Measurements from ENCODE around the gene NRF1. TPM values are rescaled to one million over a fixed set of nuclear protein-coding genes. Genes with fewer than 3 reads are reported as not detected.
"Not testable (repeated sequence)": the region's sequence is repeated elsewhere in the genome, so short reads cannot be mapped to it uniquely, and the experiment has no call there.

NRF1 gene
- total RNA-seq (2021; ENCODE audit: unreplicated experiment) = 14.0 TPM
- 9.8 TPM for polyA plus RNA-seq (2012; ENCODE audit: insufficient read length)
- percentile 79 among the genes with signal in this experiment for Bru-seq, nascent RNA
- BruChase-seq, experiment 1, labeled RNA remaining after a 2-hour chase = percentile 81 among the genes with signal in this experiment
- percentile 83 among the genes with signal in this experiment for BruChase-seq, experiment 2, labeled RNA remaining after a 6-hour chase
- long read RNA-seq, transcript NRF1-201 (11 exons, 2,424 nt) = major isoform, 10 of 44 reads
- long read RNA-seq, partial matches to known transcripts = 5 of 44 reads
- long read RNA-seq, other reads (novel, unspliced or antisense) = 25 of 44 reads

DNA sequence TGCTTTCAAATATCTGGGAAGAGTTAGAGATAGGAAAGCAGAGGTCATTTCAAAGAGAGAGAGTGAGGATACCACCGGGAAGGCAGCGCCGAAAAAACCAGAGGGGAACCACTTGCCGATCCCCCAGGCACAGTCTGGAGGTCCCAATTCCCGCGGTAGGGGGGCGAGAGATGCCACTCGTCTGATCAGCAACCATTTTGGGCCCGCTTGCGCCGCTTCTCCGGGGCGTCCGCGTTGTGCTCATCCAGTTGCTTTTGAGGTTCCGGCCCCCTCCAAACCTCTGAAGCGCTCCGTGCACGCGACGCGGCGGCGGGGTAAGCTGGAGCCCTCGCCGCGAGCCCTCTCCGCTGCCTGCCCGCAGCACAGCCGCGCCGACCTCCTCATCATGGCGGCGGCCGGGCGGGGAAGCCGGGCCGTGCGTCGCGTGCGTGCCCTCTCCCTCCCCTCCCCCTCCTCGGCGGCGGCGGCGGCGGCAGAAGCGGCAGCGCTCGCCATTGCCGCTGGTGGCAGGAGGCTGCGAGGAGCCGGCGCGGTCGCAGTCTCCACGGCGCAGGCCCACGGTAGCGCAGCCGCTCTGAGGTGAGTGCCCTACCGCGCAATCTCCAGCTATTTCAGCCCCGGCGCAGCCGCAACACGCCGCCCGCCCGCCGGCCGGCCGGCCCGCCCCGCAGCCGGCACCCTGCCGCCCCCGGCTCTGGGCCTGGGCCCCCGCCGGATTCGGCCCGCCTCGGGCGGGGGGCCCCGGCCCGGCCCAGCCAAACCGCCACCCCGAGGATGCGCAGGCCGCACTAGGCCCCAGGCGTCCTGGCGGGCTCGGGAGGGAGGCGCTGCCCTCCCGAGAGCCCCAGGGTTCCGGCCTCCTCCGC is at the start of gene NRF1:
Gene NRF1, plus strand, starts transcription at position 475 of the 866 bp plus-strand sequence. CDS start 45,632 bp downstream, outside the sequence.
- BruUV-seq (replicated peaks) = TSS peak; percentile 71
- no peaks in the 10 kb centered on the region; the same call in 1 of the 2 replicates for H3K36me3 ChIP-seq (ENCODE audit: control insufficient read depth, insufficient read depth, low read length)
- H3K27me3 ChIP-seq (ENCODE audit: control insufficient read depth, insufficient read depth, low read length) = no peaks in the 10 kb centered on the region
- DNase-seq (ENCODE audit: low read depth, low spot score) = peak; percentile 43
- intact Hi-C loops (cut with micrococcal nuclease; ENCODE audit: unreplicated experiment) = loop anchor here (10.0 kb wide), 1 partner anchor 387 kb away; the partner anchor contains the start of gene AHCYL2
- ChIA-PET POLR2A (interaction anchor here (0.7 kb wide), 1 partner anchor 17 kb away, joined by 3 read pairs; no protein-coding TSS in a partner anchor), CTCF (interaction anchor here (0.6 kb wide), 1 partner anchor 48 kb away, joined by 4 read pairs; no protein-coding TSS in a partner anchor)
- peak within 1 kb of the TSS; percentile 90 to 98 for H3K4me3 ChIP-seq (ENCODE audit: low read depth in 2 of 2, low read length in 2 of 2)
- peak; percentile 98 for ATAC-seq
- peak within 1 kb of the TSS; percentile 94 for H3K27ac ChIP-seq (ENCODE audit: low read length)
- in situ Hi-C loops (cut with HindIII; ENCODE audit: low pct_unique_long_range_greater_than_20kb, low sequenced_read_pairs) = no loop called here
- TF ChIP-seq, protein P1, sequence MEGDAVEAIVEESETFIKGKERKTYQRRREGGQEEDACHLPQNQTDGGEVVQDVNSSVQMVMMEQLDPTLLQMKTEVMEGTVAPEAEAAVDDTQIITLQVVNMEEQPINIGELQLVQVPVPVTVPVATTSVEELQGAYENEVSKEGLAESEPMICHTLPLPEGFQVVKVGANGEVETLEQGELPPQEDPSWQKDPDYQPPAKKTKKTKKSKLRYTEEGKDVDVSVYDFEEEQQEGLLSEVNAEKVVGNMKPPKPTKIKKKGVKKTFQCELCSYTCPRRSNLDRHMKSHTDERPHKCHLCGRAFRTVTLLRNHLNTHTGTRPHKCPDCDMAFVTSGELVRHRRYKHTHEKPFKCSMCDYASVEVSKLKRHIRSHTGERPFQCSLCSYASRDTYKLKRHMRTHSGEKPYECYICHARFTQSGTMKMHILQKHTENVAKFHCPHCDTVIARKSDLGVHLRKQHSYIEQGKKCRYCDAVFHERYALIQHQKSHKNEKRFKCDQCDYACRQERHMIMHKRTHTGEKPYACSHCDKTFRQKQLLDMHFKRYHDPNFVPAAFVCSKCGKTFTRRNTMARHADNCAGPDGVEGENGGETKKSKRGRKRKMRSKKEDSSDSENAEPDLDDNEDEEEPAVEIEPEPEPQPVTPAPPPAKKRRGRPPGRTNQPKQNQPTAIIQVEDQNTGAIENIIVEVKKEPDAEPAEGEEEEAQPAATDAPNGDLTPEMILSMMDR (IDR thresholded peaks at IDR 0.05) = peak; percentile 24; the same call in 1 of the 2 replicates
- TF ChIP-seq TCF7L2 (IDR thresholded peaks at IDR 0.05; ENCODE audit: low read depth, low read length) = no peak
- peak; percentile 89 for TF ChIP-seq POLR2AphosphoS5 (IDR thresholded peaks at IDR 0.05; ENCODE audit: low read depth, low read length)
- TF ChIP-seq SIN3A (IDR thresholded peaks at IDR 0.05; ENCODE audit: borderline replicate concordance, insufficient read depth, low read depth, low read length) = peak; percentile 77; the same call in 1 of the 2 replicates
- TF ChIP-seq, protein P2, sequence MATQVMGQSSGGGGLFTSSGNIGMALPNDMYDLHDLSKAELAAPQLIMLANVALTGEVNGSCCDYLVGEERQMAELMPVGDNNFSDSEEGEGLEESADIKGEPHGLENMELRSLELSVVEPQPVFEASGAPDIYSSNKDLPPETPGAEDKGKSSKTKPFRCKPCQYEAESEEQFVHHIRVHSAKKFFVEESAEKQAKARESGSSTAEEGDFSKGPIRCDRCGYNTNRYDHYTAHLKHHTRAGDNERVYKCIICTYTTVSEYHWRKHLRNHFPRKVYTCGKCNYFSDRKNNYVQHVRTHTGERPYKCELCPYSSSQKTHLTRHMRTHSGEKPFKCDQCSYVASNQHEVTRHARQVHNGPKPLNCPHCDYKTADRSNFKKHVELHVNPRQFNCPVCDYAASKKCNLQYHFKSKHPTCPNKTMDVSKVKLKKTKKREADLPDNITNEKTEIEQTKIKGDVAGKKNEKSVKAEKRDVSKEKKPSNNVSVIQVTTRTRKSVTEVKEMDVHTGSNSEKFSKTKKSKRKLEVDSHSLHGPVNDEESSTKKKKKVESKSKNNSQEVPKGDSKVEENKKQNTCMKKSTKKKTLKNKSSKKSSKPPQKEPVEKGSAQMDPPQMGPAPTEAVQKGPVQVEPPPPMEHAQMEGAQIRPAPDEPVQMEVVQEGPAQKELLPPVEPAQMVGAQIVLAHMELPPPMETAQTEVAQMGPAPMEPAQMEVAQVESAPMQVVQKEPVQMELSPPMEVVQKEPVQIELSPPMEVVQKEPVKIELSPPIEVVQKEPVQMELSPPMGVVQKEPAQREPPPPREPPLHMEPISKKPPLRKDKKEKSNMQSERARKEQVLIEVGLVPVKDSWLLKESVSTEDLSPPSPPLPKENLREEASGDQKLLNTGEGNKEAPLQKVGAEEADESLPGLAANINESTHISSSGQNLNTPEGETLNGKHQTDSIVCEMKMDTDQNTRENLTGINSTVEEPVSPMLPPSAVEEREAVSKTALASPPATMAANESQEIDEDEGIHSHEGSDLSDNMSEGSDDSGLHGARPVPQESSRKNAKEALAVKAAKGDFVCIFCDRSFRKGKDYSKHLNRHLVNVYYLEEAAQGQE (IDR thresholded peaks at IDR 0.05; ENCODE audit: insufficient read depth in 1 of 2, low read depth in 2 of 2, low read length in 1 of 2) = peak in 1 of 2 experiments; percentile 43; a peak in 1 of 4 replicates
- H3K4me1 ChIP-seq (ENCODE audit: control insufficient read depth, insufficient read depth, low read length) = peaks cover 17% of the 10 kb centered on the region
- H3K9me3 ChIP-seq (ENCODE audit: control insufficient read depth, insufficient read depth, low read depth, low read length) = no peaks in the 10 kb centered on the region

DNA sequence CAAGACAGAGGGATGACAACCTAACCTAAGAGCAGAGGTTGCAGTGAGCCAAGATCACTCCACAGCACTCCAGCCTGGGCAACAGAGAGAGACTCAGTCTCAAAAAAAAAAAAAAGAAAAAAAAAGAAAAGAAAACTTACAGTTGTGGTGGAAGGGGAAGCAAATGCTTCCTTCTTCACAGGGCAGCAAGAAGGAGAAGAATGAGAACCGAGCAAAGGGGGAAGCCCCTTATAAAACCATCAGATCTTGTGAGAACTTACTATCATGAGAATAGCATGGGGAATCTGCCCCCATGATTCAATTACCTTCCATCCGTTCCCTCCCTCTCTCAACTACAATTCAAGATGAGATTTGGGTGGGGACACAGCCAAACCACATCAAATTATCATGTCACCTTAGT is 45.2 kb upstream of the NRF1 start:
- in situ Hi-C loops (cut with HindIII; ENCODE audit: low pct_unique_long_range_greater_than_20kb, low sequenced_read_pairs); H3K9me3 ChIP-seq (ENCODE audit: control insufficient read depth, insufficient read depth, low read depth, low read length); intact Hi-C loops (cut with micrococcal nuclease; ENCODE audit: unreplicated experiment); CTCF ChIA-PET; H3K27ac ChIP-seq (ENCODE audit: low read length); H3K36me3 ChIP-seq (ENCODE audit: control insufficient read depth, insufficient read depth, low read length); H3K27me3 ChIP-seq (ENCODE audit: control insufficient read depth, insufficient read depth, low read length); ATAC-seq; H3K4me3 ChIP-seq (ENCODE audit: low read depth in 2 of 2, low read length in 2 of 2); BruUV-seq (replicated peaks); H3K4me1 ChIP-seq (ENCODE audit: control insufficient read depth, insufficient read depth, low read length); DNase-seq (ENCODE audit: low read depth, low spot score): not testable (repeated sequence)
- POLR2A ChIA-PET = interaction anchor here (0.7 kb wide), 1 partner anchor 217 kb away, joined by 4 read pairs; no protein-coding TSS in a partner anchor
